CD1c-positive myeloid dendritic cell (primary cell): Measurements from ENCODE around the gene ZMYND8.
"Not testable (repeated sequence)": the region's sequence is repeated elsewhere in the genome, so short reads cannot be mapped to it uniquely, and the experiment has no call there.

Source experiments
- DNase-seq: peaks from one replicate; pipeline ENCODE4 v3.0.0-alpha.2; 2016; ENCODE audit errors: extremely low spot score

The ZMYND8 gene

GRCh38 chr20:47310729-47311128 lies 45.8 kb downstream of the ZMYND8 start:
- no peak for DNase-seq

GRCh38 chr20:47309806-47310426 lies 46.6 kb downstream of the ZMYND8 start:
- DNase-seq: no peak

GRCh38 chr20:47309394-47309793 lies 47.1 kb downstream of the ZMYND8 start:
- DNase-seq: no peak

DNA sequence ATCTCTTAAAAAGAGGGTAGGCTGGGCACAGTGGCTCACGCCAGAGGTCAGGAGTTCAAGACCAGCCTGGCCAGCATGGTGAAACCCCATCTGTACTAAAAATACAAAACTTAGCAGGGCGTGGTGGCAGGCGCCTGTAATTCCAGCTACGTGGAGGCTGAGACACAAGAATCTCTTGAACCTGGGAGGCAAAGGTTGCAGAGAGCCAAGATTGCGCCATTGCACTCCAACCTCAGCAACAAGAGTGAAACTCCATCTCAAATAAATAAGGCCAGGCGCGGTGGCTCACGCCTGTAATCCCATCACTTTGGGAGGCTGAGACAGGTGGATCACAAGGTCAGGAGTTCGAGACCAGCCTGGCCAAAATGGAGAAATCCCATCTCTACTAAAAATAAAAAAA lies 48.9 kb downstream of the ZMYND8 start:
- not testable (repeated sequence) for DNase-seq

DNA sequence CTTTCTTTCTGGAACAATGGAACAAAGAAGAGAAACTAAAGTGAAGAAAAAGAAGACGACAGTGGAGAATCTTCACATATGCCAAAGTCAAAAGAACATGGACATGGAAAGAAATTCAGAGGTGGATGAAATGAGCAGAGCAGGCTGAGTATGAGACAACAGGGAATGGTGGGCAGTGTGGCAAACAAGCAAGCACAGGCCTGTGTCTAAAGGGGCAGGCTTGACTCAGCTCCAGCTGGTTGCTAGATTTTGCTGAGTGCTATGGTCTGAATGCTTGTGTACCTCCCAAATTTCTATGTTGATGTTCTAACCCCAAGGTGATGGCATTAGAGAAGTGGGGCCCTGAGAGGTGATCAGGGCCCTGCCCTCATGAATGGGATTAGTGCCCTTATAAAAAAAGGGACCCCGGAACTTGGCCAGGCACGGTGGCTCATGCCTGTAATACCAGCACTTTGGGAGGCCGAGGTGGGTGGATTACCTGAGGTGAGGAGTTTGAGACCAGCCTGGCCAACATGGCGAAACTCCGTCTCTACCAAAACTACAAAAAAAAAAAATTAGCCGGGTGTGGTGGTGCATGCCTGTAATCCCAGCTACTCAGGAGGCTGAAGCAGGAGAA lies 49.6 kb downstream of the ZMYND8 start:
- DNase-seq: no peak

GRCh38 chr20:47306095-47306494 lies 50.4 kb downstream of the ZMYND8 start:
- DNase-seq: no peak

DNA sequence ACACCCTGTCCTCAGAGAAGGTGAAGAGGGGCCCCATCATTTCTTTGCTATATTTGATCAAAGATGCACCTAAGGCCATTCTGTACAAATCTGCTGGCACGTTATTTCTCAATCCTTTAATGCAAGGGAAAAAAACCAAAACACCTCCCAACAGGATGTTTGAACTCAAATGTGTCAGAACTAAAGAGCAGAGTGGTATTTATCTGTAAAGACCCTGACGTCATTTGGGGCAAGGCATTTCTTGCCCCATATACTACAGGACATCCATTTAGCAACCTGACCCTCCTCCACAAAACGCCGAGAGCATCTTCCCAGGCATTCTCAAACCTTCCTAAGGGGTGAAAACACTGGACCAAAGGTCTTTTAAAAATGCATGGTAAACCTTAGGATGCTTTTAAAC lies 50.8 kb downstream of the ZMYND8 start:
- no peak for DNase-seq

GRCh38 chr20:47304287-47304686 lies 52.2 kb downstream of the ZMYND8 start:
- no peak for DNase-seq

GRCh38 chr20:47303736-47304135 lies 52.8 kb downstream of the ZMYND8 start:
- DNase-seq: no peak

DNA sequence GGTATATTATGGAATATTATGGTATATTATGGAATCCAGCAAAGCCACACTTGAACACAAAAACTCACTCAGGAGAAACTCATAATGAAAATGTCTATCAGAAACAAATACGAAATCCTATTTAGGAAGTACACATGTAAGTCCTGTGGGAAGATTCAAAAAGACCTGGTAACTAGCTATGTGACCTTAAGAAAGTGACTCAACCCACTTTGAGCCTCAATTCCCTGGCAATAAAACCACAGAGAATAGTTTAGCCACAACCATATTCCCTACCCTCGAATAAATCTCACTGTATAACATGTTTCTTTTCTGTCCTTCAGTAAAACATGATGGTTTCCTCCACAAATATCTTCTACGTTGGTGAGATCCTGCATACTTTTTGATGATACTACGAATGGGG lies 56.4 kb downstream of the ZMYND8 start:
- DNase-seq: no peak

- no peak for DNase-seq
These were observed 57.9 kb downstream of the ZMYND8 start for GRCh38 chr20:47298624-47299023.

GRCh38 chr20:47297746-47298145 lies 58.8 kb downstream of the ZMYND8 start:
- no peak for DNase-seq

DNA sequence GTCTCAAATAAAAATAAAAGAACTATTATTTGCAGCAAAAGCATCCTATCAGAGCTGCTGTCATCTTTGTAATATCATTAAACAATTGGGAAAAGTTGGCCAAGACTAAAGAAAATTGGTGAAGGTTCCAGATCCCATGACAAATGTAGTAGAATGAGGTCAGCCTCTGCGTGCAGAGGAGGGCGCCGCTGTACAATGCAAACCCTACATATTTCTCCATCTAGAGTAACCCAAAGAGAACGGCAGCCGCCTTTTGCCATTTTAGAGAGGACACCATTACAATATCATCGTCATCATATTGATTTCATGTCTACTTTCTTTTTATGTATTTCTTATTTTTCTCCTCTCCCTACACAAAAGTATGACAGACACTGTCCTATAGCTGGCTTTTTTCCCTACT lies 59.5 kb downstream of the ZMYND8 start:
- DNase-seq: no peak

- no peak for DNase-seq
These were observed 60.5 kb downstream of the ZMYND8 start for GRCh38 chr20:47295921-47296426.

DNA sequence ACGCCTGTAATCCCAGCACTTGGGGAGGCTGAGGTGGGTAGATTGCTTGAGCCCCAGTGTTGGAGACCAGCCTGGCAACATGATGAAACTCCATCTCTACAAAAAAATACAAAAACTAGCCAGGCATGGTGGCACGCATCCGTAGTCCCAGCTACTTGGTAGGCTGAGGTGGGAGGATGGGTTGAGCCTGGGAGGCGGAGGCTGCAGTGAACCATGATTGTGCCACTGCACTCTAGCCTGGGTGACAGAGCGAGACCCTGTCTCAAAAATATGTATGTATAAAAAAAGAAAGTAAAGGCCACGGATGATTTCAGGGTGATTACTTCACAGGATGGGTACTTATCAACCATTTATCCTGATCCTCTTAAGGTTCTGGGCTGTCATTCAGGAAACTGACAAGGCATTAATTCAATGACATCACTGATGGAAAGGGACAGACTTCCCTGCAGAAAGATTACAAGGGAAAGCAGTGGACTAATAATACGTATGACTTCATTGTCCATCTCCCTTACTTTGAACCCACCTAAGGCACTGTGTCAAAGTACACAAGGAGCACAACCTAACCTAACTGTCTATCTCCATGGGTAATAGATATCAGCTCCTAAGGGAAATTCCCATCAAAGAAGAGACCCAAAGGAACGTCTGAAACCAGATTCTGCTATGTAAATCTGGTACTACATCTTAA lies 61.2 kb downstream of the ZMYND8 start:
- DNase-seq: no peak

DNA sequence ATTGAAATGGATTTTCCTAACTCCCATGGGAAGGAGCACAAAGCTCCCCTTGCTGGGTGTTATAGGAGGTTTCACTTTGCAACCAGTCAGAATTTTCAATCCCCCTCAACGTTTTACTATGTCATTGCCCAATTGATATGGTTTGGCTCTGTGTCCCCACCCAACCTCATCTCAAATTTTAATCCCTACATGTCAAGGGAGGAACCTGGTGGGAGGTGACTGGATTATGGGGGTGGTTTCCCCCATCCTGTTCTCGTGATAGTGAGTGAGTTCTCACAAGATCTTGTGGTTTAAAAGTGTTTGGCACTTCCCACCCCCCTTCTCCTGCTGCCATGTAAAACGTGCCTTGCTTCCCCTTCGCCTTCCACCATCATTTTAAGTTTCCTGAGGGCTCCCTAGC lies 62.9 kb downstream of the ZMYND8 start:
- no peak for DNase-seq

- no peak for DNase-seq
These were observed 63.9 kb downstream of the ZMYND8 start for GRCh38 chr20:47292581-47292980.

GRCh38 chr20:47290666-47291430 lies 65.7 kb downstream of the ZMYND8 start:
- no peak for DNase-seq

- DNase-seq: no peak
These were observed 66.5 kb downstream of the ZMYND8 start for GRCh38 chr20:47290008-47290407.

DNA sequence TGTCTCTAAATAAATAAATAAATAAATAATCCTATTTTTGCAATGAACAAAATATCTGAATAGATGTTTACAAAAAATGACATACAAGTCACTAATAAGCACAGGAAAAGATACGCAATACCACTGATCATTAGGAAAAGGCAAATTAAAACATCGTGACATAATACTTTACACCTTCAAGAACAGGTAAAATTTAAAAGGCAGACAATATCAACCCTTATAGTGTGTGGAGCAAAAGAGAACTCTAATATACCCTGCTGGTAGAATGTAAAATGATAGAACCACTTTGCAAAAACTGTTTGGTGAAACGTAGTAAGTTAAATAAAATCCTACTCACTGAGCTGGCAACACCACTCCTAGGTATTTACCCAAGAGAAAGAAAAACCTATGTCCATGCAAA lies 67.4 kb downstream of the ZMYND8 start:
- DNase-seq: no peak

DNA sequence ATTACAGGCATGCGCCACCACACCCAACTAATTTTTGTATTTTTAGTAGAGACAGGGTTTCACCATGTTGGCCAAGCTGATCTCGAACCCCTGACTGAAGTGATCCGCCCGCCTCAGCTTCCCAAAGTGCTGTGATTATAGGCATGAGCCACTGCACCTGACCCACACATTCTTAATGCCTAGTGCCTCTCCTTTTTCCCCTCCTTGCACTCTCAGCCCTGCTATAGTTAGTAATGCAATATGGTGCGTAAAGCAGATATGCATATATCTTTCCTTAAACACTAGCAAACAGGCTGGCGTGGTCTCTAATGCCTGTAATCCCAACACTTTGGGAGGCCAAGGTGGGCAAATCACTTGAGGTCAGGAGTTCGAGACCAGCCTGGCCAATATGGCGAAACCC lies 68.0 kb downstream of the ZMYND8 start:
- DNase-seq: not testable (repeated sequence)

DNA sequence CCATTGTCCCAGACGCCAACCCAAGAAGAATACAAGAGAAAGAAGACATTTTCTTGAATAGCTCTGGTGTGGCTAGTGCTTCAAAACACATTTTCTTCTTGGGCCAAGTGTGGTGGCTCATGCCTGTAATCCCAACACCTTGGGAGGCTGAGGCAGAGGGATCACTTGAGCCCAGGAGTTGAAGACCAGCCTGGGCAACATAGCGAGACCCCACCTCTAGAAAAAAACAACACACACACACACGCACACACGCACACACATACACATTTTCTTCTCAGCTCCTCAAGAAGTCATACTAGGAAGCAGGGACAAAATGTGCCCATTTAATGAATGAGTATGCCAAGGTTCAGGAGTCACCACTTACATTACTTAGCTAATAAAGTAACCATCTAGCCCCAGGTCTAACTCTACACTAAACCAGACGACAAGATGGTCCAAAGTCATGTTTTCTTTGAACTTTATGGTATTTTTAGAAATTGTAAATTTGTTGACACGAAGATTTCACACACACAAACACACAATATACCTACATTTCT lies 68.8 kb downstream of the ZMYND8 start:
- DNase-seq: no peak
